ENCODE data around the gene KCTD3. TPM values are rescaled to one million over a fixed set of nuclear protein-coding genes. Genes with fewer than 3 reads are reported as not detected.

The KCTD3 gene
- total and polyA plus RNA-seq, 11 donors = 11.1 to 22.5 (median 15.4) TPM

DNA sequence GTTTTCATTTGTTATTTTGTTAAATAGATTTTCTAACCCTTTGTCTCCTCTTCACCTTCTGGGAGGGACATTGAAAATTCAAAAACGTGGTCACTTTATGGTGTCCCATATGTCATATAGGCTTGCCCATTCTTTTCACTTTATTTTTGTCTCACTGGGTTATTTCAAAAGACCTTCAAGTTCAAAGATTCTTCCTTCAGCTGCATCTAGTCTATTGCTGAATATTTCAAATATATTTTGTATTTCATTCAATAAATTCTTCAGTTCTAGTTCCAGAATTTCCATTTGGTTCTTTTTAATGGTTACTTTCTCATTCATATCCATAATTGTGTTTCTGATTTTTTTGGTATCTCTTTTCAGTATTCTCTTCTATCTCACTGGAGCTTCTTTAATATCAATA lies 11.6 kb upstream of the KCTD3 start:
- DNase-seq (no peak), ATAC-seq (no peak)
- Histone ChIP-seq H3K4me1 (no peaks in the 10 kb centered on the region), H3K9me3 (peaks cover 0 to 37% (median 19%) of the 10 kb centered on the region in 12 donors), H3K36me3 (no peaks in the 10 kb centered on the region), H3K27me3 (no peaks in the 10 kb centered on the region), H3K4me3 (no peak overlapping the region), H3K27ac (no peak overlapping the region)
- intact Hi-C loops (cut with DNase I) = no loop called here
- no peak for TF ChIP-seq POLR2A (IDR thresholded peaks at IDR 0.05)
- TF ChIP-seq, protein P1, sequence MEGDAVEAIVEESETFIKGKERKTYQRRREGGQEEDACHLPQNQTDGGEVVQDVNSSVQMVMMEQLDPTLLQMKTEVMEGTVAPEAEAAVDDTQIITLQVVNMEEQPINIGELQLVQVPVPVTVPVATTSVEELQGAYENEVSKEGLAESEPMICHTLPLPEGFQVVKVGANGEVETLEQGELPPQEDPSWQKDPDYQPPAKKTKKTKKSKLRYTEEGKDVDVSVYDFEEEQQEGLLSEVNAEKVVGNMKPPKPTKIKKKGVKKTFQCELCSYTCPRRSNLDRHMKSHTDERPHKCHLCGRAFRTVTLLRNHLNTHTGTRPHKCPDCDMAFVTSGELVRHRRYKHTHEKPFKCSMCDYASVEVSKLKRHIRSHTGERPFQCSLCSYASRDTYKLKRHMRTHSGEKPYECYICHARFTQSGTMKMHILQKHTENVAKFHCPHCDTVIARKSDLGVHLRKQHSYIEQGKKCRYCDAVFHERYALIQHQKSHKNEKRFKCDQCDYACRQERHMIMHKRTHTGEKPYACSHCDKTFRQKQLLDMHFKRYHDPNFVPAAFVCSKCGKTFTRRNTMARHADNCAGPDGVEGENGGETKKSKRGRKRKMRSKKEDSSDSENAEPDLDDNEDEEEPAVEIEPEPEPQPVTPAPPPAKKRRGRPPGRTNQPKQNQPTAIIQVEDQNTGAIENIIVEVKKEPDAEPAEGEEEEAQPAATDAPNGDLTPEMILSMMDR (IDR thresholded peaks at IDR 0.05) = no peak
- WGBS, 4 donors = 40 to 71% (median 54%) methylated on average over 1 of the region's 1 CpG

DNA sequence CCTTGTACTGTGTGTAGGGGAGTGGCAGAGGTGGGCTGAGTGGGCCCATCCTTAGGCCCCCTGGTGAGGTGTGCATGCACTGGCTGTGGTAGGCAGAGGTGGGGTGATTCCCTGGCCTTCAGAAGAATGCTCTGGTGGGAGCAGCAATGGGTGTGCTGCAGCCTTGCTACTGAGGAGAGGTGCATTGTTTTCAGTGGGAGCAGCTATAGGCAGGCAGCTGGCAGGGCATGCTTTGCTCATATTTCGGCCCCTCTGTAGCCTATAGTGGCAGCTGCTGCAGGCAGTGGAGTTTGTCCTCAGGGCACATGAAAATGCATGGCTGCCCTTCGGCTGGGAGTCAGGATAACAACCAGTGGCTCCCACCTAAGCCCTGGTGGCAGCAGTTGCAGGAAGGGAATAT lies 10.1 kb upstream of the KCTD3 start:
- intact Hi-C loops (cut with DNase I) = no loop called here
- Histone ChIP-seq H3K36me3 (no peaks in the 10 kb centered on the region), H3K4me3 (no peak overlapping the region), H3K27me3 (no peaks in the 10 kb centered on the region), H3K4me1 (no peaks in the 10 kb centered on the region), H3K9me3 (peaks cover 0 to 36% (median 19%) of the 10 kb centered on the region in 12 donors), H3K27ac (no peak overlapping the region)
- TF ChIP-seq, protein P1 (IDR thresholded peaks at IDR 0.05) = no peak
- no peak for TF ChIP-seq POLR2A (IDR thresholded peaks at IDR 0.05)
- WGBS, 4 donors = 86 to 100% (median 90%) methylated on average over 2 of the region's 2 CpGs
- no peak for DNase-seq
- peak in 1 of 4 donors; percentile 31 for ATAC-seq

DNA sequence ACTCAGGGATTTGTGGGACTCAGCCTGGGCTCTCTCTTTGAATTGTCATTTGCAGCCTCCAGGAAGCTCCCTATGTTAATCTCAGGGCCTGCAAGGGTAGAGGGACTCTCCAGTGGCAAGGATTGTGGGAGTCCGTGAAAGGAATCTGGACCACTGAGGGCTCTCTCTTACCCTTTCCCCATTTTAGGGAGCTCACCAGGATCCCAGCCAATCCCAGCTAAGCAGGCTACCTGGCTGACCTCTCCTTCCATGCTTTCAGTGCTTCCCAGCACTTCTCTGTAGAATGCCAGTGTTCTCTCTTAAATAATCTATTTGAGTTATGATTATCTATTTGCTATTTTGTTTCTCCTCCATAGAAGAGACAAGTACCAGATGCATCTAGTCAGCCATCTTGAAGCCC lies 9.6 kb upstream of the KCTD3 start:
- Histone ChIP-seq H3K36me3 (no peaks in the 10 kb centered on the region), H3K4me3 (no peak overlapping the region), H3K4me1 (no peaks in the 10 kb centered on the region), H3K9me3 (peaks cover 0 to 36% (median 19%) of the 10 kb centered on the region in 12 donors), H3K27me3 (no peaks in the 10 kb centered on the region), H3K27ac (no peak overlapping the region)
- TF ChIP-seq, protein P1 (IDR thresholded peaks at IDR 0.05) = no peak
- TF ChIP-seq POLR2A (IDR thresholded peaks at IDR 0.05) = no peak
- WGBS, 4 donors = 83 to 95% (median 88%) methylated on average over 1 of the region's 1 CpG
- DNase-seq (no peak), ATAC-seq (no peak)
- intact Hi-C loops (cut with DNase I) = no loop called here

DNA sequence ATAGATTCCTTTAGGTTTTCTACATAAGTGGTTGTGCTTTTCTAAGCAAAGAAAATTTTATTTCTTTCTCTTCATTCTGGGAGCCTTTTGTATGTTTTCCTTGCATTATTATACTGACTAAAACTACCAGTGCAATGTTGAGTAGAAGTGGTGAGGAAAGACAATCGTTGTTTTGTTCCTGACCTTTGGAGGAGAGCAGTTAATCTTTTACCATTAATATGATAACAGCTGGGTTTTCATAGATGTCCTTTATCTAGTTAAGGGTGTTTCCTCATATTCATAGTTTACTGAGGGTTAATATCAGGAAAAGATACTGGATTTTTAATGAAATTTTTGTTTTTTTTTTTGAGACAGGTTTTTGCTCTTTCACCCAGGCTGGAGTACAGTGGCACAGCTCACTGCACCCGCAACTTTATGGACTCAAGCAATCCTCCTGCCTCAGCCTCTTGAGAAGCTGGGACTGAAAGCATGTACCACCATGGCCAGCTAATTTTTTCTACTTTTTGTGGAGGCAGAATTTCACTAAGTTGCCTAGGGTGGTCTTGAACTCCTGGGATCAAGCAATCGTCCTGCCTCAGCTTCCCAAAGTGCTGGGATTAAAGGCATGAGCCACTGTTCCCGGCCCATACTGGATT lies 9.0 kb upstream of the KCTD3 start:
- WGBS, 4 donors = 84 to 89% (median 87%) methylated on average over 4 of the region's 4 CpGs
- H3K4me3 ChIP-seq = no peak overlapping the region

More for the DNA sequence above, 9.0 kb upstream of the KCTD3 start:
- no peak for DNase-seq
- Histone ChIP-seq H3K4me1 (no peaks in the 10 kb centered on the region), H3K36me3 (no peaks in the 10 kb centered on the region), H3K27ac (no peak overlapping the region), H3K27me3 (no peaks in the 10 kb centered on the region), H3K9me3 (peaks cover 0 to 36% (median 19%) of the 10 kb centered on the region in 12 donors)
- intact Hi-C loops (cut with DNase I) = no loop called here
- TF ChIP-seq, protein P1 (IDR thresholded peaks at IDR 0.05) = no peak
- TF ChIP-seq POLR2A (IDR thresholded peaks at IDR 0.05) = no peak
- no peak for ATAC-seq

Data from heart left ventricle (tissue), 16 donors.